ENCODE measurements around the gene SNAP47. TPM values are rescaled to one million over a fixed set of nuclear protein-coding genes. Genes with fewer than 3 reads are reported as not detected.

The SNAP47 gene
- total and polyA plus RNA-seq, 2 donors (not counting 3 experiments of a cell fraction or from before 2014, with no cell fraction given): 24.0 to 32.7 TPM

GRCh38 chr1:227761621-227762230 lies 26.5 kb downstream of the SNAP47 start:
- FAIRE-seq: no peak
- Histone ChIP-seq H3K4me1 (ENCODE audit: control insufficient read depth, extremely low read depth, insufficient read depth, low read length) (peaks cover 8% of the 10 kb centered on the region), H3K27ac (ENCODE audit: insufficient read depth, low read depth, low read length) (no peak overlapping the region), H3K4me2 (ENCODE audit: insufficient read depth, low read length) (no peak overlapping the region), H4K20me1 (replicated peaks; ENCODE audit: control insufficient read depth, extremely low read depth, insufficient read depth, low read length) (no peaks in the 10 kb centered on the region), H3K9ac (replicated peaks; ENCODE audit: extremely low read depth, insufficient read depth, low read length) (no peak overlapping the region), H2AFZ (ENCODE audit: low read depth, low read length) (no peak overlapping the region), H3K36me3 (ENCODE audit: control insufficient read depth in 2 of 2, extremely low read depth in 1 of 2, insufficient read depth in 2 of 2, low read length in 2 of 2) (peaks cover 5 to 20% of the 10 kb centered on the region in 2 experiments), H3K27me3 (ENCODE audit: control insufficient read depth in 2 of 2, insufficient read depth in 2 of 2, low read length in 2 of 2) (no peaks in the 10 kb centered on the region), H3K4me3 (replicated peaks in 1 of 3; ENCODE audit: insufficient read depth in 1 of 3, low read depth in 1 of 3, low read length in 3 of 3) (no peak overlapping the region), H3K9me1 (replicated peaks; ENCODE audit: control insufficient read depth, extremely low read depth, insufficient read depth, low read length) (no peaks in the 10 kb centered on the region), H3K79me2 (ENCODE audit: control insufficient read depth, insufficient read depth, low read length) (no peaks in the 10 kb centered on the region), H3K9me3 (replicated peaks; ENCODE audit: control insufficient read depth, insufficient read depth, low read length) (no peaks in the 10 kb centered on the region)
- dilution Hi-C loops (cut with MboI; ENCODE audit: extremely low pct_ligation_motif_present, low sequenced_read_pairs): no loop called here
- ChIA-PET CTCF (interaction anchor here (0.7 to 3.2 kb wide), 9 partner anchors 11 to 280 kb away, joined by 3 to 18 read pairs (median 6); partner anchors contain the start of gene WNT9A), POLR2A (no interaction called here)
- no TSS peak for BruUV-seq (replicated peaks)
- no peak for TF ChIP-seq GATA2 (IDR thresholded peaks at IDR 0.05; ENCODE audit: insufficient read depth, insufficient read length, low read depth, low read length)
- no peak for TF ChIP-seq EZH2 (IDR thresholded peaks at IDR 0.05; ENCODE audit: borderline replicate concordance, low read depth, low read length, severe bottlenecking)
- TF ChIP-seq MYC (IDR thresholded peaks at IDR 0.05; ENCODE audit: low read depth, low read length): no peak
- no peak for TF ChIP-seq FOS (IDR thresholded peaks at IDR 0.05; ENCODE audit: borderline replicate concordance, insufficient read depth, low read length)
- TF ChIP-seq POLR2A (IDR thresholded peaks at IDR 0.05; ENCODE audit: low read depth, low read length): no peak
- no peak for TF ChIP-seq POLR2AphosphoS5 (IDR thresholded peaks at IDR 0.05; ENCODE audit: insufficient read depth, low read depth, low read length)
- TF ChIP-seq MAX (IDR thresholded peaks at IDR 0.05; ENCODE audit: insufficient read depth, insufficient read length): no peak
- no peak for TF ChIP-seq CTCF (IDR thresholded peaks at IDR 0.05; ENCODE audit: extremely low read depth in 1 of 2, insufficient read depth in 1 of 2, low read depth in 1 of 2, low read length in 2 of 2)
- no peak for TF ChIP-seq JUN (IDR thresholded peaks at IDR 0.05; ENCODE audit: borderline replicate concordance, insufficient read depth, insufficient read length, low read depth)
- intact Hi-C loops (cut with micrococcal nuclease): loop anchor here (1.0 to 5.0 kb wide), 5 partner anchors 27 to 311 kb away; no protein-coding TSS in a partner anchor
- no peak for DNase-seq (ENCODE audit: low read depth, low spot score)

Measured in endothelial cell of umbilical vein (primary cell).